Femur (tissue), 1 donor: ENCODE measurements around the gene SLC24A1.
"Not testable (repeated sequence)": the region's sequence is repeated elsewhere in the genome, so short reads cannot be mapped to it uniquely, and the experiment has no call there.

Experiments
- DNase-seq: peaks from one replicate; pipeline ENCODE4 v3.0.0-alpha.2; 2017

The SLC24A1 gene

DNA sequence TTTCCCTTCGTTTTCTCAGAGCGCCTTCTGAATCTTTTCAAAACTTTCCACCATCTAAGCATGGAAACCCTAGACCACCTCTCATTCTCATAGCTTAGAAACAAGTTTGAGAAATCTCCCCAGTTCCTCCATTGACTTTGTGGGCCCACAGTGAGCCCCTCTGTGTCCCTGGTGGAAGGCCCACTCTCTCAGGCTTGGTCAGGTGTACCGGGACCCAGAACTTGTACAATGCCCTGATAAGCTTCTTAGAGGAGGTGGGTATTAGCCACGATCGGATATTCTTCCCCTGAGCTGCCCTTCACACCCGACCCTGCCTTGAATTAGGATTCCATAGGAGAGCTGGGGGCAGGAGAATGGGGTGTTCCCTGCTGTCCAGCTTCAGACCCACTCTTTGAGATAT is at the start of gene SLC24A1:
Gene SLC24A1, plus strand, starts transcription at position 301 of the 400 bp plus-strand sequence. CDS start 2,143 bp downstream, outside the sequence.
- no peak for DNase-seq

DNA sequence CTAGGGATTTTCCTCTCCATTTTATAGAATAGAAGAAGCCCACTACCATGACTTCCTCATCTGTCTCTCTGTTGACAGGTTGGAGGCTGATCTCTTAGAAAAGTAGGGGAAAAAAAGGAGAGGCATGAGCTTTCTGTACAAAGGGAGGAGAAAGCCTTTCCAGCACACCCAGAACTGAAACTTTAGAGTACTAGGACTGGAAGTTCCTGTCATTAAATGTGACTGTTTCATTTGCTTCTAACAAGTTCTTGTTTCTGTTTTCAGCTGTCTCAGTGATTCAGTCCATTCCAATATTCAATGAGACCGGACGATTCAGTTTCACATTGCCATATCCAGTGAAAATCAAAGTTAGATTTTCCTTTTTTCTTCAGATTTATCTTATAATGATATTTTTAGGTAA is 49.8 kb upstream of the SLC24A1 start:
- no peak for DNase-seq

DNA sequence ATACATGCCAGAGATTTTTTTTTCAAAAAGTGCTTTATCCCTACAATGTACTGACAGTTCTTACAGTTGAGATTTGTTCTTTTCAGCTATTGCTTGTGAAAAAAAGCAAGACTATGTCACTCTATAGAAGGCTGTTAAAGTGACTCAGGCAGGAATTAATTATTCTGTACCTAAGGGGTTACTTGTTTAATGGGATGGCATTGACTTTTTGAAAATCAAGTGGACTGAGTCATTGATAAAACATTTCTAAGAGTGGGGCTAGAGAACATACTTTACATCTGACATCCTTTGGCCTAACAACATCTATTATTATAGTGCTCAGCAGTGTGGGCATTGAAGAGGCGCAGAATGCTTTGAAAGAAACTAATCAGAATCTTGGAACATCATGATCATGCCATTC is 45.1 kb upstream of the SLC24A1 start:
- DNase-seq, result no peak

DNA sequence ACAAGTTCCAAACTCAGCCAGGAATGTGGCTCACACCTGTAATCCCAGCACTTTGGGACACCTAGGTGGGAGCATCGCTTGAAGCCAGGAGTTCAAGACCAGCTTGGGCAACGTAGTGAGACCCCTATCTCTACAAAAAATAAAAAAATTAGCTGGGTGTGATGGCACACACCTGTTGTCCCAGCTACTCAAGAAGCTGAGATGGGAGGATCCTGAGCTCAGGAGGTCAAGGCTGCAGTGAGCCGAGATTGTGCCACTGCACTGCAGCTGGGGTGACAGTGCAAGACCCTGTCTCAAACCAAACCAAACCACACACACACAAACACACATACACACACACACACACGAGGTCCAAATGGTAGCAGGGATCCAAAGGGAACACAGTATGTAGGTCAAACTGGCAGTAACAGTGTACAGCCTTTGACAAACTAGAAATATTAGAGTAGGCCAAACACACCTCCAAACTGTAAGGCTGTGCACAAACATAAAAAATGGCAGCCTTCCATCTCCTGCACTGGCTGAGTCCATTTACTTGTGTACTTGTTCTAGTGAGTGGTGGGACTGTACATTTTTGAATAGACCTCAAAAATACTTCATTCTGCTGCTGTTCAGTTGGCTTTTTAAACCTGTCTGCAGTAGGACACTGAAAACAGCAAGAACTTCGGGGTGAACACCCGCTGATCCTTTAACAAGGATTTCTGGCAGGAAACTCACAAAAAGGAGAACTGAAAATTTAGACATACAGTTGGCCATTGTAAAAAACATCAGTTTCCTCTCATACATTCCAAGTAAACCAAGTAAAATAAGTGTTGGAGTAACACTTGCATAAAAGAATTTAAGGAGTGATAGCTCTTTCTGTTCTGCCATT is 44.4 kb upstream of the SLC24A1 start:
- no peak for DNase-seq

DNA sequence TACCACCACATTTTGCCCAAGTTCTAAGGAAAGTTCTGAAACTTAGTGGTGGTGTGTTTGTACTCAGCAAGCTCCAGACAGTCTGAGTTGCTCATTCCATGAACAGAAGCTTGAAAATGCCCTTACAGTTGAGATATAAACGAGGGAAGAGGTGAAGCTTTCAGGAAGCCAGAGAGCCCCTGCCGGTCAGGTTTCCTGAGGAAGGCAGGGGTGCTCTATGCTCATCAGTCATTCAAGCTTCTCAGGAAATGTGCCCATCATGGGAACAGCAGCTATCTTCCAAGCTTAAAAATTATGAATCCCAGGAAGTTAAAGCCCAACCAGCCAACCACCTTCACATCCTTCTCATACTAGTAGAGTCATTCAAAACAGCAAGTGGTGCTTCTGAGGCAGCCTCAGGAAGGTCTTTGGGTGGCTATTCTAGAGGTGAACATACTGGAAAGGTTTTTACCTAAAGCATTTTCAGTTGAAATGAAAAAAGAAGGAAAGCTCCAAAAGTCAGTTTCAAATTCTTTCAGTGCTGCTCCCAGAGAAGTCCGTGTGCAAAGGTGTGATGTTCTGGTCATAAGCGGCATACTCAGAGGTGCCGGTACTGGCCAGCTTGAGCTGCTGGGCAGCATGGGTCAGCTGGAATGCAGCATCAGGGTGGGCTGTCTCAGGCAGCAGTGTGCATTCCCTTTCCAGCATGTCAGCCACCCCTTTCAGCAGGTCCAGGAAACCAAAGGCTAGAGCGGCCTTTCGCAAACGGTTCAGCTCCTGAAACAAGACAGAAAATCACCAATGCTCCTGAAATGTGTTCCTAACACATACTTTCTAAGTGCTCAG is 42.6 kb upstream of the SLC24A1 start:
- DNase-seq, result no peak

DNA sequence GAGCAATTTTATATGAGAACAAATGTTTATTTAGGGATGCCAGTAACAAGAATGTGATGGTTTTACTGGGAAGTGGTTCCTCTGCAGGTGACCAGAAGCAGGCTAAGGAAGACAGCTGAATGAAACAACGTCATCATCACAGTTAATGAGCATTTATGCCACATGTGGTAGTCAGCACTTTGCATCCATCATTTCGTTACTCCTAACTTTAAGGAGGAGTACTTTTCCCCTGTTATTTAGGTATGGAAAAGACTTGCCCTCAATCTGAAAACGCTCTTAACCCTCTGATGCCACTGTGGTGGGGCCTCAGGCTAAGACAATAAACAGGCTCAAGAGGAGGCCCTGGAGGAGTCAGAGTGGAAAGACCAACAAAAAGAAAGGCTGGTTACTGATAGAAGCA is 42.0 kb upstream of the SLC24A1 start:
- DNase-seq, result no peak

DNA sequence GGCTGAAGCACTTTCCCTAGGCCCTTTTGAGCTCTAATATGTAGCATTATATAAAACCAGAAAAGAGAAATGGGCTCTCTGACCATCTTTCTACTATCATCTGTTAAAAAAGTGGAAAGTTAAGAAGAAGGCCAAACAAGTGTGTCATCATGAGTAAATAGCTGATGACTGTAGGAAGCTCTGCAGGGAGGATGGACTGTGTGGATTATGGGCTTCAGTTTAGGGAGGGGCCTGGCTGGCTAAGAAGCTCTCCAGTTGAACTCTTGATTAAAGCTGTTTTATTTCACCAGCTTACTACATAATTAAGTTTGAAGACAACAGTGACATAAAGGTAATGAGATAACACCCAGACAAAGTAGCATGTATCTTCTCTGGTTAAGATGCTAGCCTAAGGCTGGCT is 41.5 kb upstream of the SLC24A1 start:
- DNase-seq, result no peak

DNA sequence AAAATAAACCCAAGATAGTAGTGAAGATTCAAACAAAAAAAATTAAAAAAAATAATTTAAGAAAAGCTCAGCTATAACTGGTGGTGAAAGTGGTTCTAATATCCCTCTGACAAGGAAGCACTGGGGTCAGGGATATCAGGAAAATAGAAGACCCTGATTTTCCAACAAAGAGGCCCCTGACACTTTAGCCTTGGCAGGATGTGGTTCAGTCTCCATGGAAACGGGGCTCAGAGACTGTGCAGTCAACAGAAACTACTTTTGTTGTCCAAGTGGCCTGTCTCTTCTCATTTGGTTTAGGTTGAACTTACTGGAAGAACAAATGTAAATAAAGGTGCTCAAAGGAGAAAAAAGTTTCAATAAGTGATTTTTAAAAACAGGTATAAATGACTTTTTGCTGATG is 38.0 kb upstream of the SLC24A1 start:
- peak; percentile 53 for DNase-seq

DNA sequence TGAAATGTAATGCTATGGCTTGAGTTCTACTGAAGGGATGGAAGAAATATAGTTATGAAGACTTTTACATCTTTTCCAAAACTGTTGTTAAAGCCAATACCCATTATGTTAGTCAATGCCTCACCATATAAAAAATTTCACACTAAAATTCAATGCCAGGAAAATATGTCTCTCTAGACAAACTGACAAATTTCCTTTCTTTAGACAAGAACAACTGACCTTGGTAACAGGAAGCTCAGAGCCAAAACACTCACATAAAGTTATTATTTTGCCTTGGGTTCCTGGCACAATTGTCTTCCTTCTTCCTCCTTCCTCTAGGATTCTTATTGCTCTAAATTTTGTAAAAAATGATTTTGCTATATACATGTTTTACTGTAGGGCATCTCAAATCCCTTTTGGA is 37.5 kb upstream of the SLC24A1 start:
- no peak for DNase-seq

DNA sequence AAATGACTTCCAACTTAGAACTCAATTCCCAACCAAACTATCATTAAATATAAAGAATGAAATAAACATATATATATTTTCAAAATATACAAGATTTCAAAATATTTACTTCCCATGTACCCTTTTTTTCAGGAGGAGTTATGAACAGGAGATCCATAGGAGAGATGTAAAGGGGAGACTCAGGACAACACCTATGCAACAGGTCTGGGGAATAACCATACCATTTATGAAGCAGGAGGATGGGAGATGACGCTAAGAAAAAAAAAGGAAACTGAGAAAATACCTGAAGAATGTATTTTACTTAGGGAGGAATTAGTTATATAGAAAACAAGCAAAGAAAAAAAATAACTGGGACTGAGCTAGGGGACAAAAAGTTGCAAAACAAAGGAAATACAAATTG is 34.6 kb upstream of the SLC24A1 start:
- DNase-seq, result no peak

DNA sequence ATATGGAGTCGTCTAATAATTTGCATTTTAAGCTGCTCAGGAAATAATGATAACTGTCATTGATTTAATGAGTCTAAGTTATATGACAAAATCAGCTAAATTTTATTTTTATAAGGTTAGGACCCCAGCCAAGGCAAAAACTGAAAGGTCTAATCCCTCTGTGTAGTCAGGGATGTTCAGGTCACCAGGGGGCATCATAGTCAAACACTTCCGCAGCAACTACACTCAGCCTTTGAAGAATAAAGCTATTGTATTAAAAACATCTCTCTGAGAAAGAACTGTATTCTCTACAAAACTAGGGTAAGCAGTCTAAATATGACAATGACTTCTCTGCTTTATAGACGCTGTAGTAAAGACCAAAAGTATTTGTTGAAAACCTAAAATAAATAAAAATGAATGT is 25.8 kb upstream of the SLC24A1 start:
- DNase-seq, result no peak

DNA sequence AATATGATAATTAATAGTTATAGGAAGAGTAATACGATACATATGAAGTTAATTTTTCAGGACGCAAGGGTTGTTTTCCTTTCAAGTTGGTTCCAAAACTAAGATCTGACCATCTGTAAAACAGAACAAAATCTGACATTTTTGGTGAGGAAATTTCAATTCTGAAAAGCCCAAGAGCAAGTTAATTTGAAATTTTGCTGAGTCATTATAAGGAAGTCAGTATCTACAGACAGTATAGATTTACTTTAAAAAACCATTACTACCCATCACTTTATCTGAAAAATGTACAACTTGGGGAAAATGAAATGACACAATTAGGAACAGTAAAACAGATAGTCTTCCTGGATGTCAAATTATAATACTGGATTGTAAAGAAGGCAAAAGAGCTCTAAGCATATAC is 23.3 kb upstream of the SLC24A1 start:
- DNase-seq, result no peak

DNA sequence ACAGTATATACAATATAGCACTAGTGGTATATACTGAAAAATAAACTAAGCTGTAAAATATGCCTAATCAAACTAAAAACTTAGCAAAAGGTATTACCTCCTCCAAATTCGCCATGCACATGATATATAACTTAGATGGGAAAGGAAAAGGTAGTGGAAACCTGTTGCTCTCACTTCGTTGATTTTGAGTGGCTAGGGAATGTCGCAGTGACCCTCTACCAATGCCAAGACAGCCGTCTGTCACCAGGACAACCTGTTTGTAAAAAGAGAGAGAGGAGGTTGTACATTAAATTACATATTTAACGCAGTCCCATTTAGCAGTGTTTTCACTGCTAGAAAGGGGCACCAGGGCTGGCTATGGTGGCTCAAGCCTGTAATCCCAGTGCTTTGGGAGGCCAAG is 22.1 kb upstream of the SLC24A1 start:
- DNase-seq, result no peak

DNA sequence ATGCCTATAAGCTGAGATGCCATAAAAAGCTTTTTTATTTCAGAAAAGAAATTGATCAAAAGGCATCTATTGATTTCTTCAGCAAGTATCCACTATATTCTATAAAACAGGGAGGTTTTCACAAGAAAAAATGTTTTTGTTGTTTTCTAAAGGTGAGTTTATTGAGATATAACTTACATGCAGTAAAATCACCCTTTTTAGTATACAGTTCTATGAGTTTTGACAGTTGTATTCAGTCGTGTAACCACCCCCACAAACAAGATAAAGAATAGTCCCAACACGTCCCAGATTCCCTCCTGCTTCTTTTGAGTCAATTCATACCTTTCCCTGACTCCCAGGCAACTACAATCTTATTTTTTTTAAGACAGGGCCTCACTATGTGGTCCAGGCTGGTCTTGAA is 18.6 kb upstream of the SLC24A1 start:
- DNase-seq, result no peak

DNA sequence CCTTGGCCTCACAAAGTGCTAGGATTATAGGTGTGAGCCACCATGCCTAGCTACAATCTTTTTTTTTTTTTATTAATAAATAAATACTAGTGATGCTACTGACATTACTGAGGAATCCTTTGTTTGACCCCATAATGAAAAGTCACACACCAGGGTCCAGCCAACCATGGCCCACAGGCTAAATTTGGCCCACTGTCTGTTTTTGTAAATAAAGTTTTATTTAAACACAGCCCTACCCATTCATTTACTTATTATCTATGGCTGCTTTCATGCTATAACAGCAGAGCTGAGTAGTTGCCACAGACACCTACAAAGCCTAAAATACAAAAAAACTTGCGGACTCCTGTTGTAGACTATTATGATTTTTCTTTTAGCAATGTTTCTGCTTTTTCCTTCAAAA is 18.2 kb upstream of the SLC24A1 start:
- no peak for DNase-seq

DNA sequence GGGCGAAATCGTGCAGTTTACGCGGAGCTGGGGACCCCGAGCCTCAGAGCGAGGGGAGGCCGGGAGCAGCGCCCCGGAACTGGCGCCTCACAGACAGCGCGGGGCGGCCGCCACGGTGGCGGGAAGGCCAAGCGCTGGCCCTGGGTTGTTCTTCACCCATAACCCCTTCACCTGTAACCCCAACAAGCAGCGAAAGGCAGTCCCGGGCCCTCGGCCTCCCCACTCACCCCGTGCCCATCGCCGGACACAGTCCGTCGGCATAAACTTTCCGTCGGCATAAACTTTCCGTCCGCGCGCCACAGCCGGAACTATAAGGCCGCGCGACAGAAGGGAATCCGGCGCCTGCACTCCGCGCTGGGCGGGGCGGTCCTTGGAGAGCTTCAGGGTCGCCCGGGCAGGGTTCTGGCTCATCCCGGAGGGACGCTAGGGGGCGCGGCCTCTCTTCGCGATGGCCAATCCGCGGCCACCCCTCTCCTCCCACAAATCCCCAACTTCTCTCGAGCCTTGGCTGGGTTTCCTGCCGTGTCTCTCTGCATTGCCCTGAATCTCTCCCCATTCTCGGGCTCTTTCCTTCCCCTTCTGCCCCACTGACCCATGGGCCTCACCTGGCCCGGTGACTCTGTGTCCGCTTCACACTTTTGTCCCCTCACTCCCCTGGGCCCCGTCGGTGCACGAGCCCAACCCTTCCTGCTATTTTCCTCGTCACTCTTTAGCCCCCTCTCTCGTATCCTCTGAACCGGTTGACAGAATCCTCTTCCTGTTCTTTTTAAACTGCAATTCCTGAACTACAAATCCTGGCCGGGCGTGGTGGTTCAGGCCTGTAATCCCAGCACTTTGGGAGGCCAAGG is 10.6 kb upstream of the SLC24A1 start, which contains the start of gene INTS14:
Gene INTS14, minus strand, starts transcription at position 261 of the 848 bp plus-strand sequence. CDS start 3,751 bp downstream, outside the sequence.
- peak; percentile 98 for DNase-seq

DNA sequence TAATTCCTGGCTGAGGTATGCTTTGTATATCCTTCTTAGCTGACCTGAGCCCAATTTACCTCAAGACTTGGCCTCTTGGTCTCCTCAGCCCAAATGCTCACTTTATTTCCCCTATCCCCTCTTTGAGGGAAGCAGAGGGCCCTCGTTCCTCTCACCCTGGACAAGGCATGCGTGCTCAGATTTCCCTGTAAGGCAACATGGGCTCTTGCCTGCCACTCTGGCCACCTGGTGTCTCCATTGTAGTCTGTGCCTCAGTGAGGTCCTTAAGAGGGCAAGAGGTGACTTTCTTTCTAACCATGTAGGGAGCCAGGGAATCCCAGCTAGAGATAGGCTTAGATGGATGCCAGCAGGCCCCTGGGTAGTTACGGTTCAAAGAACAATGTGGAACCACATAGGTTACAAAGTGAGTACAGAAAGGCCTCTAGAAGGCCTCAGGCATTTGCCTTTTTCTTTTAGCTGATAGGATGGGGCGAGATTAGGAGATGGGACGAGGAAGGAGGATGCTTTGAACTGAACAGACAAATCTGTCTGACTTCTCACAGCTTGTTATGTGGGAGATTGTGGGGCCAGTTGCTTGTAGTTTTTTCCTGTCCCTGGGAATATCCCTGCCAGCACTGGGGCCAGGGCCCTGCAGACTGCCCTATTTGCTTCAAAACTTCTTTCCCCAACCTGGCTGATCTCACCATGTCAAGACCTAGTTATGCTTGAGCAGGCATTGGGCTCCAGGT is 9.7 kb upstream of the SLC24A1 start:
- no peak for DNase-seq

DNA sequence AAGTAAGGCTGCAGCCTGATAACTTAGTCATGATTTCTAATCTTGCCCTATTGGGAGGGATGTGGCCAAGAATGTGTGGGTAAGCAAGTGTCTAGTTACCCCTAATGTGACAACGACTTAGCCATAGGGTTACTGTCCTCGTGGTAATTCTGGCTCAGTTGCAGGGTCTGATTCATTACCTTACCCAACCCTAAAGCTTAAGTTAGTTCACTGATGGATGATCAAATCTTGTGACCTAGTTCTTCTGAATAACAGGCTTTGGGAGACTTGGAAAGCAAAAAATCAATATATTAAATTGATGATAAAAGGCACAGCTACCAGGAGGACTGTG is 9.2 kb upstream of the SLC24A1 start:
- DNase-seq, result no peak

DNA sequence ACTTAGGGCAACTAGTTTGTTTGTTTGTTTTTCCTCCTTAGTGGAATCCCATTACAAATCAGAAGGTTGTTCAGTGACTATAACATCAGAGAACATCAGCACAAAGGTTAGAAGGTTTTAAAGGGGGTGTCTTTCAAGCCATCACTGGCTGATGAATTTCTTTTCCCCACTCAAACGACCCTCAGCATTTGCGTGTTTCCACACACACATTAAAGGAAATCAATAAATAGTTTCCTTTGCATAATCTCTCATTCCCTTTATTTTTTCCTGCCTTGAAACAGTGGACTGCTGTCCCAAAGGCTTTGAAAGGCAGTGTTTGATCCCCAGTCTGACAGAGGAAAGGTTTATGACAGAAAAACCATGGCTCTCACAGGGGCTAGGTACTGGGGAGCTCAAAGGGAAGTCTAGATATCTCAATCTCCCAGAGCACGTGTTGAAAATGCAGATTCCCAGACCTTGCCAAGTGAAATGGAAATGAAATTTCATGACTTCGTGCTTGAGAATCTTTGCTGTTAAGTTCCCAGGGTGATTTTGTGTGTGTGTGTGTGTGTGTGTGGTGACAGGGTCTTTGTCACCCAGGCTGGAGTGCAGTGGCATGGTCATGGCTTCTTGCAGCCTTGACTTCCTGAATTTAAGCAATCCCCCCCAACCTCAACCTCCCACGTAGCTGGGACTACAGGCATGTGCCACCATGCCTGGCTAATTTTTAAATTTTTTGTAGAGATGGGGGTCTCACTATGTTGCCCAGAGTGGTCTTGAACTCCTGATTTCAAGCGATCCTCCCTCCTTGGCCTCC is 8.6 kb upstream of the SLC24A1 start:
- DNase-seq, result no peak

DNA sequence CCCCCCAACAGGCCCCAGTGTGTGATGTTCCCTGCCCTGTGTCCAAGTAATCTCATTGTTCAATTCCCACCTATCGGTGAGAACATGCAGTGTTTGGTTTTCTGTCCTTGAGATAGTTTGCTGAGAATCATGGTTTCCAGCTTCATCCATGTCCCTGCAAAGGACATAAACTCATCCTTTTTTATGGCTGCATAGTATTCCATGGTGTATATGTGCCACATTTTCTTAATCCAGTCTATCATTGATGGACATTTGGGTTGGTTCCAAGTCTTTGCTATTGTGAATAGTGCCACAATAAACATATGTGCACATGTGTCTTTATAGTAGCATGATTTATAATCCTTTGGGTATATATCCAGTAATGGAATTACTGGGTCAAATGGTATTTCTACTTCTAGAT is 5.9 kb upstream of the SLC24A1 start:
- DNase-seq, result not testable (repeated sequence)

DNA sequence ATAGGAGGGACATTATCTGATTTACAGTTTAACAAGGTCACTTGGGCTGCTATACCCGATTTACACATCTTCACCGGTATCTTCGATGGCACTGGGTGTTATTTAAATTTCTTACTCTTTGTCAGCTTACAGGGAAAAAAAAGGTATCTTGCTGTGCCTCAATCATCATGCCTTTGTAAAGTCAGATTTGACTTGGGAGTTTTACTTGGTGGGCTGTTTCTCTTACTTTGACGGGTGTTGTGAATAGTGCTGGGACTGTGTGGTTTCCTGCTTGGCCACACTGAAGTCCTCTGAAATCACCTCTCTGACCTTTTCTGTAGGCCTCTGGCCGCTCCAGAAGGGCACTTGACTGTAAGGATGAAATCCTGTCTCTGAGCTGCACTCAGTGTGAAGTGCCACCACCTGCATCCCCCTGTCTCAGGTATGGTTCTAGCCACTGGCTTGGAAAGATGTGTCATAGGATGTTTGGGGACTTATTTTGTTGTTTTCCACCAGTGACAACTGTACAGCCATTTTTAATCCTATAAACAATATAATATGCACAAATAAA is 3.1 kb upstream of the SLC24A1 start:
- no peak for DNase-seq
